IPS DF 6.9 (cell line): ENCODE data around the gene TPM2.

Experiments
- DNase-seq: peaks from one replicate; pipeline ENCODE4 v3.0.0-alpha.2; 2013; ENCODE audit warnings: low read depth, low spot score
- H3K27ac ChIP-seq: one replicate; pipeline ENCODE4 v1.5.1; 2013; ENCODE audit warnings: low read length, control low read depth
- H3K27me3 ChIP-seq: 2 replicates; pipeline ENCODE4 v1.6.1; 2013; ENCODE audit warnings: mild to moderate bottlenecking, low read length; ENCODE audit not compliant: control insufficient read depth, insufficient read depth
- H3K36me3 ChIP-seq: 2 replicates; pipeline ENCODE4 v1.6.1; 2013; ENCODE audit warnings: low read length; ENCODE audit not compliant: control insufficient read depth, insufficient read depth
- H3K4me1 ChIP-seq: 2 replicates; pipeline ENCODE4 v1.6.1; 2013; ENCODE audit warnings: low read length; ENCODE audit not compliant: control insufficient read depth, insufficient read depth
- H3K4me3 ChIP-seq: 2 replicates; pipeline ENCODE4 v1.5.1; 2013; ENCODE audit warnings: mild to moderate bottlenecking, low read length
- H3K9me3 ChIP-seq: 2 replicates; pipeline ENCODE4 v1.6.1; 2013; ENCODE audit warnings: low read length, inconsistent platforms; ENCODE audit not compliant: control insufficient read depth, insufficient read depth
- WGBS: extraction: QIAGEN DNeasy Blood & Tissue Kit; methylation state at CpG from one replicate; pipeline ENCODE4 v1.1.7; 2013; ENCODE audit warnings: mixed read lengths, missing lambda C conversion rate; ENCODE audit not compliant: insufficient read length, insufficient coverage; 5-methylcytosine and 5-hydroxymethylcytosine counted together

Gene TPM2

GRCh38 chr9:35685506-35685905 is 4.2 kb downstream of the TPM2 start:
- H3K4me1 ChIP-seq, result peaks cover under 1% of the 10 kb centered on the region
- H3K36me3 ChIP-seq, result peaks cover 43% of the 10 kb centered on the region
- no peak overlapping the region for H3K27ac ChIP-seq
- H3K27me3 ChIP-seq, result no peaks in the 10 kb centered on the region
- no peak for DNase-seq
- WGBS, result no CpG with 5 or more reads among the region's 13 CpGs
- H3K4me3 ChIP-seq, result no peak overlapping the region
- no peaks in the 10 kb centered on the region for H3K9me3 ChIP-seq

GRCh38 chr9:35684921-35685320 is 4.8 kb downstream of the TPM2 start:
- DNase-seq, result no peak
- Histone ChIP-seq H3K9me3 (no peaks in the 10 kb centered on the region), H3K4me3 (no peak overlapping the region), H3K36me3 (peaks cover 43% of the 10 kb centered on the region), H3K4me1 (peaks cover 1% of the 10 kb centered on the region), H3K27ac (no peak overlapping the region), H3K27me3 (no peaks in the 10 kb centered on the region)
- WGBS, result no CpG with 5 or more reads among the region's 10 CpGs

GRCh38 chr9:35683323-35683722 is 6.4 kb downstream of the TPM2 start:
- WGBS, result no CpG with 5 or more reads among the region's 2 CpGs
- no peak for DNase-seq
- peaks cover 1% of the 10 kb centered on the region for H3K4me1 ChIP-seq

GRCh38 chr9:35682520-35683315 is 7.0 kb downstream of the TPM2 start:
- no peak overlapping the region for H3K27ac ChIP-seq
- peaks cover 41% of the 10 kb centered on the region for H3K36me3 ChIP-seq
- peaks cover 1% of the 10 kb centered on the region; the same call in 1 of the 2 replicates for H3K4me1 ChIP-seq
- H3K27me3 ChIP-seq, result no peaks in the 10 kb centered on the region
- H3K9me3 ChIP-seq, result no peaks in the 10 kb centered on the region
- no CpG with 5 or more reads among the region's 10 CpGs for WGBS
- DNase-seq, result no peak
- H3K4me3 ChIP-seq, result no peak overlapping the region

More at GRCh38 chr9:35683323-35683722, 6.4 kb downstream of the TPM2 start:
- H3K36me3 ChIP-seq, result peaks cover 43% of the 10 kb centered on the region
- H3K4me3 ChIP-seq, result no peak overlapping the region
- H3K27me3 ChIP-seq, result no peaks in the 10 kb centered on the region
- H3K9me3 ChIP-seq, result no peaks in the 10 kb centered on the region
- no peak overlapping the region for H3K27ac ChIP-seq

GRCh38 chr9:35682051-35682450 is 7.7 kb downstream of the TPM2 start:
- Histone ChIP-seq H3K9me3 (no peaks in the 10 kb centered on the region), H3K27ac (no peak overlapping the region), H3K36me3 (peaks cover 40% of the 10 kb centered on the region), H3K4me1 (peaks cover 1% of the 10 kb centered on the region; the same call in 1 of the 2 replicates), H3K4me3 (no peak overlapping the region), H3K27me3 (no peaks in the 10 kb centered on the region)
- no CpG with 5 or more reads among the region's 6 CpGs for WGBS
- DNase-seq, result no peak

GRCh38 chr9:35681341-35682002 is 8.3 kb downstream of the TPM2 start:
- H3K9me3 ChIP-seq, result no peaks in the 10 kb centered on the region
- no peak overlapping the region for H3K27ac ChIP-seq
- peaks cover 38% of the 10 kb centered on the region for H3K36me3 ChIP-seq
- H3K4me3 ChIP-seq, result no peak overlapping the region
- DNase-seq, result no peak
- H3K27me3 ChIP-seq, result no peaks in the 10 kb centered on the region
- WGBS, result no CpG with 5 or more reads among the region's 3 CpGs
- H3K4me1 ChIP-seq, result peaks cover 1% of the 10 kb centered on the region; the same call in 1 of the 2 replicates

GRCh38 chr9:35680331-35681105 is 9.2 kb downstream of the TPM2 start:
- WGBS, result no CpG with 5 or more reads among the region's 15 CpGs
- no peak overlapping the region for H3K27ac ChIP-seq

GRCh38 chr9:35679766-35680330 is 9.9 kb downstream of the TPM2 start:
- Histone ChIP-seq H3K36me3 (peaks cover 25% of the 10 kb centered on the region), H3K4me3 (no peak overlapping the region), H3K9me3 (no peaks in the 10 kb centered on the region), H3K27ac (no peak overlapping the region), H3K27me3 (no peaks in the 10 kb centered on the region), H3K4me1 (peaks cover 1% of the 10 kb centered on the region; the same call in 1 of the 2 replicates)
- WGBS, result no CpG with 5 or more reads among the region's 8 CpGs
- no peak for DNase-seq

More at GRCh38 chr9:35680331-35681105, 9.2 kb downstream of the TPM2 start:
- peaks cover 1% of the 10 kb centered on the region; the same call in 1 of the 2 replicates for H3K4me1 ChIP-seq
- peaks cover 32% of the 10 kb centered on the region for H3K36me3 ChIP-seq
- H3K4me3 ChIP-seq, result no peak overlapping the region
- H3K9me3 ChIP-seq, result no peaks in the 10 kb centered on the region
- H3K27me3 ChIP-seq, result no peaks in the 10 kb centered on the region
- DNase-seq, result no peak

- Histone ChIP-seq H3K4me1 (peaks cover 1% of the 10 kb centered on the region; the same call in 1 of the 2 replicates), H3K27ac (no peak overlapping the region)
- no CpG with 5 or more reads among the region's 5 CpGs for WGBS
These were observed 10.6 kb downstream of the TPM2 start for GRCh38 chr9:35679091-35679490.

More at GRCh38 chr9:35679091-35679490, 10.6 kb downstream of the TPM2 start:
- no peak for DNase-seq
- peaks cover 20% of the 10 kb centered on the region for H3K36me3 ChIP-seq
- no peak overlapping the region for H3K4me3 ChIP-seq
- H3K9me3 ChIP-seq, result no peaks in the 10 kb centered on the region
- no peaks in the 10 kb centered on the region; the same call in 1 of the 2 replicates for H3K27me3 ChIP-seq
